PC-9 (cell line): ENCODE data around the gene COL24A1.

ENCODE experiments used
- CTCF ChIP-seq: fragments of 200-600 bp; sonication (generic); conservative IDR thresholded peaks from 2 replicates; pipeline ENCODE4 v1.6.1; 2017; ENCODE audit warnings: mixed run types, antibody characterized with exemption, mild to moderate bottlenecking, moderate library complexity
- EZH2 ChIP-seq: fragments of 200-600 bp; sonication (generic); IDR thresholded peaks from 2 replicates; pipeline ENCODE4 v1.8.0; 2017; ENCODE audit warnings: antibody characterized with exemption, low read depth

GRCh38 chr1:85867189-85867588, 289.4 kb downstream of the COL24A1 start:
- no peak for TF ChIP-seq EZH2
- no peak for TF ChIP-seq CTCF
